ENCODE measurements around the gene ARHGEF28.

GRCh38 chr5:73664796-73665195, 38.8 kb downstream of the ARHGEF28 start:
- no peak for TF ChIP-seq CTCF (IDR thresholded peaks at IDR 0.05)
- TF ChIP-seq POLR2A (IDR thresholded peaks at IDR 0.05): no peak
